HG03432 (cell line): Measurements from ENCODE around the gene PRCD.
"Not testable (repeated sequence)": the region's sequence is repeated elsewhere in the genome, so short reads cannot be mapped to it uniquely, and the experiment has no call there.

Experiments
- ATAC-seq: cut with Tn5 transposase; IDR thresholded peaks from one replicate; pipeline ENCODE4 v1.9.1; 2021; ENCODE audit warnings: mild to moderate bottlenecking, moderate library complexity; ENCODE audit not compliant: unreplicated experiment

The PRCD gene

DNA sequence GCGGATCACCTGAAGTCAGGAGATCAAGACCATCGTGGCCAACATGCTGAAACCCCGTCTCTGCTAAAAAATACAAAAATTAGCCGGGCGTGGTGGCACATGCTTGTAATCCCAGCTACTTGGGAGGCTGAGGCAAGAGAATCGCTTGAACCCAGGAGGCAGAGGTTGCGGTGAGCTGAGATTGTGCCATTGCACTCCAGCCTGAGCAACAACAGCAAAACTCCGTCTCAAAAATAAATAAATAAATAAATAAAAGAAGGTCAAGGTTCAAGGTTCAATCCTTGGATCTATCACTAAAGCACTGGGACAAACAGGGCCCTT lies 14.4 kb upstream of the PRCD start:
- ATAC-seq = not testable (repeated sequence)

DNA sequence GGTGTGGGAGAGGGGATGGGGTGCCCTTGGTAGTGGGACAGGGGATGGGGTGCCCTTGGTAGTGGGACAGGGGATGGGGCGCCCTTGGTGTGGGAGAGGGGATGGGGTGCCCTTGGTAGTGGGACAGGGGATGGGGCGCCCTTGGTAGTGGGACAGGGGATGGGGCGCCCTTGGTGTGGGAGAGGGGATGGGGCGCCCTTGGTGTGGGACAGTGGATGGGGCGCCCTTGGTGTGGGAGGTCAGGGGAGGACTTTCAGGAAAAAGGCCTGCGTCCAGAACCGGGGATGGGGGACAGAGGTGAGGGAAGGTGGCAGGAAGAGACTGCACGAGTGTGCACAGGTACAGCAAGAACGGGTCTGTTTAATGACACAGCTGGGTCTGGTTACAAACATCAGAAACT lies 12.8 kb upstream of the PRCD start:
- ATAC-seq = not testable (repeated sequence)

DNA sequence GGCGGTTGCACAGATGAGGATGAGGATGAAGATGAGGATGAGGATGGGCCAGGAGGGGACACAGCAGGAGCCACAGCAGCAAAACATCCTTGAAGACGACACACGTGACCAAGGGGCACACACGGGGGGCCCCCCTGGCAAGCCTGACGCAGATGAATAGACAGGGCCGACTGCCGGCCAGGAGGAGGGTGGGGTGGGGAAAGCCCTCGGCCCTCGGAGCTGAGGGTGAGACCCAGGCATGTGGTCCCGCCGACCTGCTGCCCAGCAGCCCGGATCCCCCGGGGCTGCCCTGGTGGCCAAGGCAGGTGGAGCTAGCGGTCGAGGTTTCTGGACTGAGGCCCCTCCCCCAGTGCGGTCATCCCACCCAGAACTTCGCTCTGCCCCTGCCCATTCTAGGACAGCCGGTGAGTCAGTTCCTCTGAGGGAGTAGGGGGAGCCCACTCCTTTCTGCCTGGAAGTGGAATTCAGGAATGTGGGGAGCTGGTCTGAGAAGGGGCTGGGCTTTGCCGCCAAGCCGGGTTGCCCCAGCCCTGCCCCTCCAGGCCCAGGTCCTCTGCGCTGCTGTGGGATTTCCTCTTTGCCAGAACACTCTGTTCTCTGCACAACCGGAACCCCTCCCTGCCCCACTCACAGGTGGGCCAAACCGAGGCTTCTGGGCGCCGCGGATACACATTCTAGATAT lies 12.3 kb upstream of the PRCD start:
- ATAC-seq = peak; percentile 51

DNA sequence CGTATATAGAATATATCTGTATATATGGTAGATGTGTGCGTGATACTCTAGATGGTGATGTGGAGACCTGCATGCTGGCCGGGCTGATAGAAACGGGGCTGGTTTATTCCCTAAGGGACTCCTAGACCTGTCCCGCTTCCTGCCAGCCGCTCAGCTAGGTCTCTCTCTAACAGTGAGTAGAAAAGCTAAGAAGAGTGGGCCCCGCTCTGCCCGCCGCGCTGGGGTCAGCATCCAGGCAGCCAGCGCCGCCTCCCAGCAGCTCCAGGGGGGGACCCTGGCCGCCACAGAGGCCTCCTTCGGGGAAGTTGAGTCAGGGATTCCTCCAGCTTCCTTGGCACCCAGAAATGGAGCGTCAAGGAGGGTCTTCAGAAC lies 11.7 kb upstream of the PRCD start:
- ATAC-seq = peak; percentile 46

- no peak for ATAC-seq
Observed at GRCh38 chr17:76528528-76529223, 11.2 kb upstream of the PRCD start.

GRCh38 chr17:76529224-76530094 lies 10.4 kb upstream of the PRCD start:
- ATAC-seq = no peak

DNA sequence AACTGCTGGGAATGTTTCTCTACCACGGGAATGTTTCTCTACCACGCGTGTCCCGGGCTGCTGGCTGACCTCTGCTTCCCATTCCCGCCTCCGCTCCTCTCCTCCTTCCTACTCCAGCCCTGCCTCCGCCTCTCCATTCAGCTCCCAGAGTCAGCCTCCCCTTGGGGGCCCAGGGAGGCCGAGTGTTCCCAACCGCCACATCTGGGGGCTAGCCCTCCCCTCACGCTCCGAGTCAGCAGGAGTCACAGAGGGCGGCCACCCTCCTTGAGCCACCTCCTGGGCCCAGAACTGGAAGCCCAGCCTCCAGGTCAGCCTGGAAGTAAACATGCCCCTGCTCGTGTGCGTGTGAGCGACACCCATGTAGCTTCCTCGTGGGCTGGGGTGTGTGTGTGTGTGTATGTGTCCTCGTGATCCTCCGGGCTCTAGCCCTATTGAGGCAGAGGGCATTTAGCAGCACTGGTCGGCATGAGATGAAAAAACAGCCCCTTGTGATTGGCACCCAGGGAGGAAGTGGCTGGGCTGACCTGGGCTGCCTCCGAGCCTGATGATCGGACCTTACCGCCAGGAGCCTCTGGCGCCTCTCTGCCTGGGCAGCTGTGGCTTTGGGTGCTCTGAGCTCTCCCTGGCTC lies 9.6 kb upstream of the PRCD start:
- ATAC-seq = no peak

DNA sequence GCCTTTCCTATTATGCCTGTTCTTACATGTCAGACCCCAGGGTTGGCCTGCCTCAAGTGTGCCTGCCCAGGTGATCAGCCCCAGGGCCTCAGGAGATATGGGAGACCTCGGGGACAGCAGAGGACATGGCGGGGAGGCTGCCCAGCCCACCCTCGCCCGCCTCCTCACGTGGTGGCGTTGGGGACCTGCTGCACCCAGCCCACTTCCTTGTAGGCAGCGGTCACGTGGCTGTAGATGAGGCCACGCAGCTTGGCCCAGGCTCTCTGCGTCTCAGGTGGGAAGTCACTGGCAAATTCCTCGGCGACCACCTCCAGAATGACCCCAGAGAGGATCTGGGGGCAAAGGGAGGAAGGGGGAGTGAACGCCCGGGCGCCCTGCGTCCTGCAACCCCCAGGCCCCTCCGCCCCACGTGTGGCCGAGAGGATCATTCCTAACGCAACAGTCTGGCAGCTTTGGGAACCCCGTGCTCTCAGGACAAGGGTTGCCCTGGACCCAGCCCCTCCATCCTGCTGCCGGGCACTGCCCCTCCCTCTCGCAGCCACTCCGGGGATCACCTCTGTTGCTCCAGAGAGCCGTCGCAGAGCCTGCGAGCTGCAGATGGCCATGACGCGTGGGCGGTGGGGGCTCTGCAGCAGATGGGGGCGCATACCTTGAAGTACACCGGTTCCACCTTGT lies 8.9 kb upstream of the PRCD start:
- ATAC-seq = no peak

DNA sequence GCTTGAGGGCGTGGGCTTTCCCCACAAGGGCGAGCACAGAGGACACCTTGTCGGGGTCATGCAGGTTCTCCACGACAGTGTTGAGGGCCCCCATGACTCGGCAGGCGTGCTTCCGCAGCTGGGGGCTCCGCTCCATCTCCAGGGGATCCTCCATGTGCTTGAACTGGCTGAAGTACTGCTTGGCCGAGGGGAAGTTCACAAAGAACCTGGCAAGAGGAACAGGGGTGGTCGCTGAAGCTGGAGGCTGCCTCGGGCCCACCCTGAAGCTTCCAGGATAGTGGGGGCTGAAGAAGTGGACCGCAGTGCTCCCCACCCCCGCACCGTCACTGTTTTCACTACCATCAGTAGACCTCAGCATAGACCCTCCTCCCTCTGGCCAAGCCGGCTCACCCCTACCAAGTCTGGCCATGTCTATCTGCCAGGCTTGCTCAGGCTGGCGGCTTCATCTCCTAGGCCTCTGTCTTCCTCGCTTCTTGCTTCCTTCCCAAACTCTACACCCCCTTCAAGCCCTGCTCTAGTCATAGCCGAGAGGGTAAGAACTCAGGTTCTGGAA lies 8.3 kb upstream of the PRCD start:
- no peak for ATAC-seq

- ATAC-seq = no peak
Observed at GRCh38 chr17:76532072-76532651, 7.7 kb upstream of the PRCD start.

DNA sequence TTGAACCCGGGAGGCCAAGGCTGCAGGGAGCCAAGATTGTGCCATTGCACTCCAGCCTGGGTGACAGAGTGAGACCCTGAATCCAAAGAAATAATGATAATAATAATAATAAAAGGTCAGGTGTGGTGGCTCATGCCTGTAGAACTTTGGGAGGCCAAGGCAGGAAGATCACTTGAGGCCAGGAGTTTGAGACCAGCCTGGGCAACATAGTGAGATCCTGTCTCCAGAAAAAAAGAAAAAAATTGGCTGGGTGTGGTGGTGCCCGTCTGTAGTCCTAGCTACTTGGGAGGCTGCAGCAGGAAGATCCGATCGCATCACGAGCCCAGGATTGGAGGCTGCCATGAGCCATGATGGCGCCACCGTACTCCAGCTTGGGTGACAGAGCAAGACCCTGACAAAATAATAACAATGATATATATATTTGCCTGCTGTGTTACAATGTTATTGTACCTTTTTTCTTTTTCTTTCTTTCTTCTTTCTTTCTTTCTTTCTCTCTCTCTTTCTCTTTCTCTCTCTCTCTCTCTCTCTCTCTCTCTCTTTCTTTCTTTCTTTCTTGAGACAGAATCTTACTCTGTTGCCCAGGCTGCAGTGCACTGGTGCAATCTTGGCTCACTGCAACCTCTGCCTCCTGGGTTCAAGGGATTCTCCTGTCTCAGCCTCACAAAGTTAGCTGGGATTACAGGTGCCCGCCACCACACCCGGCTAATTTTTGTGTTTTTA lies 6.0 kb upstream of the PRCD start:
- ATAC-seq = not testable (repeated sequence)

DNA sequence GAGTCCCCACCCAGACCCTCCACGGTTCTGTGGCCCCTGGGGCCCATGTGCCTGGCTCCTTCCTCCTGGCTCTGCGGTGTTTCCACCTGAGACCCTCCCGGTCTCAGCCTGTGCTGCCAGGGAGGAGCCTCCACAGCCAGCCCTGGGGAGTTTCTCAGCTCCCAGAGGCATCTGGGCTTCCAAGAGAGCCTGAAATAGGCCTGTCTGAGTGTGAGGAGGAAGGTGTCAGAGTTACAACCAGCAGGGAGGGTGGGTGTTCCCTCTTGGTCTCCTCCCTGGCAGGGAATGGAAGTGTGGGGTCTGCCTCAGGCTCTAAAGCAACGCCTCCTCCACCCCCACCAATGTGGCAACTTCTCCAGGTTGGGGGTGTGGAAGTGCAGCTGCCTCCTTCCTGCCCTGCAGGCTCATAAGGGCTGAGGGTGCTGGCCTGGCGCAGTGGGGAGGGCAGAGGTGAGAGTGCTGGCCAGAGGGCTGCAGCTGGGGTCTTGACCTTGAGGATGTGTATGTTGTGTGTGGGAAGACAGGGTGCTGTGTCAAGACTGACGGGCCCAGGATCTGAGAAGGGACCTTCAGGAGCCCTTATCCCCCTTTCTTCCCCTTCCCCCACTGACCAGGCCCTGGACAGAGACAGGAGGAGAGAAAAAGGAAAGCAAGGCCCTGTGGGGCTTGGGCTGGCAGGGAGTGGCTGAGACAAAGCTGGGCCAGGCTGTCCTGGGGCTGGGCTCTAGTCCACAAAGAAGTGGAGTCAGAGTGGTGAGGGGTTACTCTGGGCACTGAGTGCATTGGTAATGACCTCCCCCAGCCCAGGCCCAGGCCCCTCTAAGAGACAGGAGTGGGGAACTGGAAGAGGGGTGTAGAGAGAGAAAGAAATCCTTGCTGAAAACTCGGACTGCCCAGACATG lies 4.8 kb upstream of the PRCD start:
- no peak for ATAC-seq

GRCh38 chr17:76535788-76536510 lies 3.9 kb upstream of the PRCD start:
- ATAC-seq = no peak

GRCh38 chr17:76536511-76537287 lies 3.1 kb upstream of the PRCD start:
- no peak for ATAC-seq

GRCh38 chr17:76537288-76537577 lies 2.6 kb upstream of the PRCD start:
- ATAC-seq = no peak

- ATAC-seq = no peak
Observed at GRCh38 chr17:76537578-76538280, 2.1 kb upstream of the PRCD start, which contains the start of gene CYGB. Gene CYGB, minus strand, starts transcription at chr17:76537709. Its CDS starts 167 bp downstream, at chr17:76537542.
